Left renal pelvis (tissue), 4 donors: Measurements from ENCODE around the gene KRT80. TPM values are rescaled to one million over a fixed set of nuclear protein-coding genes. Genes with fewer than 3 reads are reported as not detected.

Source experiments
- DNase-seq, 4 donors: peaks; one replicate each; pipeline ENCODE4 v3.0.0-alpha.2; 2013; ENCODE audit warnings: low read depth in 4 of 4, low spot score in 3 of 4
- polyA plus RNA-seq, 4 donors: library from polyadenylated mRNA; unstranded; fragments of 120-200 nt; gene quantifications; one replicate each; pipeline ENCODE4 v1.2.1, GENCODE V29; 2013; ENCODE audit not compliant: insufficient read length in 4 of 4

Gene KRT80
- polyA plus RNA-seq, 4 donors, result 0.11 to 1.5 (median 0.97) TPM

GRCh38 chr12:52119398-52120254, 72.2 kb downstream of the KRT80 start:
- DNase-seq, result no peak

Other genes with a start within 250 kb of the KRT80 start
- gene ACVR1B, start 240.3 kb downstream of the KRT80 start, polyA plus RNA-seq, result 10 to 100 TPM; 22.5 to 61.6 (median 55.0) TPM
- 10 to 100 TPM; 15.7 to 20.4 (median 18.1) TPM for gene TAMALIN, start 185.1 kb downstream of the KRT80 start, polyA plus RNA-seq
- gene NR4A1, start 140.6 kb downstream of the KRT80 start, polyA plus RNA-seq, result 100 to 1,000 TPM in 1 of 4 donors, 10 to 100 TPM in 2, 1 to 10 TPM in 1; 9.1 to 410 (median 18.3) TPM
- gene ATG101, start 122.0 kb downstream of the KRT80 start, polyA plus RNA-seq, result 10 to 100 TPM; 21.7 to 28.3 (median 25.6) TPM
- under 1 TPM in 2 of 4 donors, not detected in 2; 0.29 to 0.34 TPM for gene SMIM41, start 112.3 kb downstream of the KRT80 start, polyA plus RNA-seq
- 100 to 1,000 TPM in 2 of 4 donors, 10 to 100 TPM in 1, 1 to 10 TPM in 1; 2.4 to 127 (median 83.6) TPM for gene KRT7, start 41.2 kb upstream of the KRT80 start, polyA plus RNA-seq
- under 1 TPM in 1 of 4 donors, not detected in 3; 0.09 TPM for gene KRT86, start 82.6 kb upstream of the KRT80 start, polyA plus RNA-seq
- gene KRT81, start 99.5 kb upstream of the KRT80 start, polyA plus RNA-seq, result not detected
- not detected for gene KRT83, start 129.4 kb upstream of the KRT80 start, polyA plus RNA-seq
- under 1 TPM in 1 of 4 donors, not detected in 3; 0.12 TPM for gene KRT85, start 175.5 kb upstream of the KRT80 start, polyA plus RNA-seq
- not detected for gene KRT84, start 193.6 kb upstream of the KRT80 start, polyA plus RNA-seq
- not detected for gene KRT82, start 214.3 kb upstream of the KRT80 start, polyA plus RNA-seq
- not detected for gene KRT75, start 242.4 kb upstream of the KRT80 start, polyA plus RNA-seq